Gastroesophageal sphincter (tissue), 4 donors: ENCODE results near the gene FBXO41. TPM values are rescaled to one million over a fixed set of nuclear protein-coding genes. Genes with fewer than 3 reads are reported as not detected.

Experiments used
- ATAC-seq: fragments of 150-250 bp; one replicate; pipeline ENCODE4 v1.9.1; 2016; ENCODE audit warnings: mild to moderate bottlenecking, moderate library complexity
- H3K27ac ChIP-seq, 4 donors: fragments of 200-600 bp; sonication (generic) in 3 of 4; 1 replicate in 3 of 4; 2 replicates in 1 of 4; pipeline ENCODE4 v1.5.1; 2016 to 2019
- H3K27me3 ChIP-seq: fragments of 200-600 bp; sonication (generic); one replicate; pipeline ENCODE4 v1.5.1; 2019
- H3K36me3 ChIP-seq, 2 donors: fragments of 200-600 bp; sonication (generic); one replicate each; pipeline ENCODE4 v1.5.1; 2019; ENCODE audit warnings: control low read depth in 1 of 2
- H3K4me1 ChIP-seq, 3 donors: fragments of 200-600 bp; sonication (generic); 1 replicate in 2 of 3; 2 replicates in 1 of 3; pipeline ENCODE4 v1.5.1; 2016 to 2019; ENCODE audit warnings: control low read depth in 2 of 3
- H3K4me3 ChIP-seq, 2 donors: fragments of 200-600 bp; sonication (generic); one replicate each; pipeline ENCODE4 v1.5.1; 2019; ENCODE audit warnings: mild to moderate bottlenecking in 1 of 2, moderate library complexity in 1 of 2
- H3K9me3 ChIP-seq, 3 donors: fragments of 200-600 bp; sonication (generic); one replicate each; pipeline ENCODE4 v1.5.1; 2017 to 2019; ENCODE audit warnings: control low read depth in 2 of 3
- CTCF ChIP-seq, 4 experiments: fragments of 200-600 bp in 2 of 4; fragments of 450-650 bp in 2 of 4; sonication (generic) in 1 of 4; IDR thresholded peaks; one replicate each; pipeline ENCODE4 v1.5.1; 2017 to 2019; ENCODE audit warnings: antibody characterized with exemption in 4 of 4, mild to moderate bottlenecking in 2 of 4, moderate library complexity in 2 of 4
- EP300 ChIP-seq: sonication (generic); formaldehyde crosslinking; IDR thresholded peaks from one replicate; pipeline ENCODE4 v1.6.1; 2017; ENCODE audit warnings: antibody characterized with exemption, mild to moderate bottlenecking
- POLR2A ChIP-seq, 2 donors: fragments of 450-650 bp; IDR thresholded peaks; one replicate each; pipeline ENCODE4 v1.6.1; 2017; ENCODE audit warnings: antibody characterized with exemption in 2 of 2, mild to moderate bottlenecking in 2 of 2, moderate library complexity in 1 of 2
- POLR2AphosphoS5 ChIP-seq: sonication (generic); formaldehyde crosslinking; IDR thresholded peaks from one replicate; pipeline ENCODE4 v1.6.1; 2017; ENCODE audit warnings: antibody characterized with exemption
- WGBS, 2 donors: methylation state at CpG; one replicate each; pipeline ENCODE4 v1.1.5; 2018; ENCODE audit warnings: low coverage in 1 of 2; 5-methylcytosine and 5-hydroxymethylcytosine counted together
- total RNA-seq, 4 donors: library from RNA; depleted of rRNA; stranded (reverse); fragments of >200 nt; gene quantifications; one replicate each; pipeline ENCODE4 v1.1.0, GENCODE V29; 2016

The FBXO41 gene
- total RNA-seq, 4 donors from 2014 or later = 2.2 to 5.4 (median 4.0) TPM

DNA sequence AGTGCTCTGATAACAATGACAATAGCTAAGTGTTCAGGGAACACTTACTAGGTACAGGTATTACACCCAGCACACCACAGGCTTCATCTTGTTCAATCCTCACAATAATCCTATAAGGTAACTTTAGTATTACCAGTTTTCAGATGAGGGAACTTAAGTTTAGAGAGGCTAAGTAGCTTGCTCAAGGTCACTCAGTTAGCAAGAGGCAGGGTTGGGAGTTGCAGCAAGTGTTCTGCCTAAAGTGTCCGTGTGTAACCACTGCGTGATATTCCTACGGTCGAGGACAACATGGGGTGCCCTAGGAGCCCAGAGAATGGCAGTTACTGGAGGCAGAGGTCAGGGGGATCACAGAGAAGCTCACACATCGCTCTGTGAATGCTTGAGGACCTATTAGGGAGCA, 39.3 kb upstream of the FBXO41 start:
- 17 to 60% methylated on average over 1 of the region's 5 CpGs for WGBS, 2 donors
- H3K27ac ChIP-seq = no peak overlapping the region
- no peaks in the 10 kb centered on the region for H3K9me3 ChIP-seq
- H3K4me3 ChIP-seq = no peak overlapping the region
- ATAC-seq = no peak
- peaks cover 46% of the 10 kb centered on the region for H3K27me3 ChIP-seq
- H3K4me1 ChIP-seq = no peaks in the 10 kb centered on the region
- no peaks in the 10 kb centered on the region for H3K36me3 ChIP-seq
- no peak for TF ChIP-seq POLR2A (IDR thresholded peaks at IDR 0.05)
- TF ChIP-seq POLR2AphosphoS5 = no peak

DNA sequence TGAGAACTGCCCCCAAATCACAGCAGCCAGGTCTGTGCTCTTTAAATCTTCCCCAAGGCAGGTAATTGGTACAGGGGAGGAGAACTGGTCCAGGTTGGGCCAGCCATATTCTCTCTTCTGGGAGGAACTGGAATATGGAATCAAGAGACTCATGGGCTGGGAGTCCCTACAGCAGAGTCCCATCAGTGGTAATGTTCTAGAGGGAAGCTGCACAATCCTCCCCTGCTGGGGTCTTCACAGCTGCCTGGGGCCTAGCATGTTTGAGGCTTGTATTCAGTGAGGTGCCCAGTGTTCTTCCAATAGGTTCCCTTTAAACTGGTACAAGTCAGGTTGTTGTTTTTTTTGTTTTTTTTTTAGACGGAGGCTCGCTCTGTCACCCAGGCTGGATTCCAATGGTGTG, 30.2 kb upstream of the FBXO41 start:
- H3K9me3 ChIP-seq = no peaks in the 10 kb centered on the region
- no peaks in the 10 kb centered on the region for H3K36me3 ChIP-seq
- no peaks in the 10 kb centered on the region for H3K4me1 ChIP-seq
- 83% methylated on average over 2 of the region's 2 CpGs; no CpG with 5 or more reads in 1 of the 2 donors for WGBS, 2 donors
- no peak overlapping the region for H3K4me3 ChIP-seq
- peaks cover 25% of the 10 kb centered on the region for H3K27me3 ChIP-seq
- TF ChIP-seq POLR2AphosphoS5 (no peak), CTCF (IDR thresholded peaks at IDR 0.05) (no peak), EP300 (no peak), POLR2A (IDR thresholded peaks at IDR 0.05) (no peak)
- H3K27ac ChIP-seq = no peak overlapping the region
- ATAC-seq = no peak

- Histone ChIP-seq H3K9me3 (no peaks in the 10 kb centered on the region), H3K36me3 (no peaks in the 10 kb centered on the region), H3K4me3 (no peak overlapping the region), H3K4me1 (no peaks in the 10 kb centered on the region), H3K27ac (no peak overlapping the region), H3K27me3 (peaks cover 24% of the 10 kb centered on the region)
- no peak for ATAC-seq
- WGBS, 2 donors = 40 to 80% methylated on average over 1 to 6 of the region's 9 CpGs
- TF ChIP-seq POLR2AphosphoS5 = no peak
- no peak for TF ChIP-seq POLR2A (IDR thresholded peaks at IDR 0.05)
- TF ChIP-seq CTCF (IDR thresholded peaks at IDR 0.05) = no peak
- no peak for TF ChIP-seq EP300
Measured at GRCh38 chr2:73307720-73308119, 23.4 kb upstream of the FBXO41 start.

- Histone ChIP-seq H3K4me1 (no peaks in the 10 kb centered on the region), H3K4me3 (no peak overlapping the region), H3K36me3 (no peaks in the 10 kb centered on the region), H3K27me3 (peaks cover 46% of the 10 kb centered on the region), H3K9me3 (no peaks in the 10 kb centered on the region), H3K27ac (no peak overlapping the region)
- WGBS, 2 donors = 57 to 76% methylated on average over 4 of the region's 4 CpGs
- no peak for TF ChIP-seq POLR2AphosphoS5
- no peak for TF ChIP-seq EP300
- no peak for TF ChIP-seq CTCF (IDR thresholded peaks at IDR 0.05)
- no peak for TF ChIP-seq POLR2A (IDR thresholded peaks at IDR 0.05)
- ATAC-seq = no peak
Measured at GRCh38 chr2:73301636-73302035, 17.4 kb upstream of the FBXO41 start.

DNA sequence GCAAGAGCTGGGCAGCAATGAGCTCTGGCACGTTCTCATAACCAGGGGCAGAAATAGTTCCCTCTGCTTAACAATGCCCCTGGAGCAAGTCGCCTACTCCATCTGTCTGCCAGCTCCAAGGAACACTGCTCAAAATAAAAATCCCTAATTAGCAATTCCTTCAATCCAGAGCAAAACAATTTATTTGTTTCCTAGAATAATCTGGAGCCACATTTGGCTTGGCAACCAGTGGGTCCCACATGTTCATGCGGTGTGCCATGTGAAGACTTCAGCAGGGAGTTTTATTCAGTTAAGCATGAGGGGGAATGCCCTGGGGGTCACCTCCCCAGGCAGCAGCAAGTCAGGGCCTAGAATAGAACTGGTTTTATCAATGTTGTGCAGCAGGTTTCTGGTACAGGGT, 16.6 kb upstream of the FBXO41 start:
- Histone ChIP-seq H3K4me3 (no peak overlapping the region), H3K36me3 (no peaks in the 10 kb centered on the region), H3K27ac (no peak overlapping the region), H3K9me3 (no peaks in the 10 kb centered on the region), H3K27me3 (peaks cover 53% of the 10 kb centered on the region), H3K4me1 (no peaks in the 10 kb centered on the region)
- ATAC-seq = no peak
- 60 to 69% methylated on average over 2 to 3 of the region's 3 CpGs for WGBS, 2 donors
- TF ChIP-seq CTCF (IDR thresholded peaks at IDR 0.05) (no peak), EP300 (no peak), POLR2AphosphoS5 (no peak), POLR2A (IDR thresholded peaks at IDR 0.05) (no peak)
